ENCODE data around the gene IPO13.

IPO13 gene

GRCh38 chr1:43934101-43934985, 12.4 kb upstream of the IPO13 start:
- no peaks in the 10 kb centered on the region for H3K9me3 Mint-ChIP-seq
- H3K4me1 Mint-ChIP-seq, result peaks cover 14% of the 10 kb centered on the region
- CTCF ChIA-PET, result interaction anchor here (0.6 to 13.7 kb wide), 78 partner anchors 9 to 707 kb away, joined by 3 to 452 read pairs (median 4); partner anchors contain the start of genes ATP6V0B, DPH2, IPO13 and PTPRF
- H3K27ac Mint-ChIP-seq, result no peak overlapping the region
- no peak overlapping the region for H3K4me3 Mint-ChIP-seq
- no peaks in the 10 kb centered on the region for H3K36me3 Mint-ChIP-seq
- peaks cover 55% of the 10 kb centered on the region for H3K27me3 Mint-ChIP-seq
- peak; percentile 70 for DNase-seq

DNA sequence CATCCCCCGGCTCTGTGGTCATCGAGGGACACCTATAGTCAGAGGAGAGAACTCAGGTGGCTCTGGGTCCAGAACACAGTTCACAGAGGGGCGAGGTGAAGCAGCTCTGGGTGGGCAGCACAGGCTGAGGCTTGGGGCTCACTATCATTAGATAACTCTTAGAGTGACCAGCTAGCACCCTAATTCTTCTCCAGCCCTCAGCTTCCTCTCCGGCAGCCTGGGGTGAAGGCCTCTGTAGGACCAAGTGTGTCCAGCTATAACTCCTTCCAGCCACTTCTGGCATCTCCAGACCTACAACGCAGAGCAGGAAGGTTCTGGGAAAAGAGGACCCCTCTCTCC, 11.8 kb upstream of the IPO13 start:
- CTCF ChIA-PET, result interaction anchor here (0.6 to 13.7 kb wide), 69 partner anchors 10 to 708 kb away, joined by 3 to 452 read pairs (median 4); partner anchors contain the start of genes ATP6V0B, DPH2, IPO13 and PTPRF
- Mint-ChIP-seq H3K27ac (no peak overlapping the region), H3K27me3 (peaks cover 55% of the 10 kb centered on the region), H3K9me3 (no peaks in the 10 kb centered on the region), H3K36me3 (no peaks in the 10 kb centered on the region), H3K4me3 (no peak overlapping the region), H3K4me1 (peaks cover 16% of the 10 kb centered on the region)
- DNase-seq, result no peak

DNA sequence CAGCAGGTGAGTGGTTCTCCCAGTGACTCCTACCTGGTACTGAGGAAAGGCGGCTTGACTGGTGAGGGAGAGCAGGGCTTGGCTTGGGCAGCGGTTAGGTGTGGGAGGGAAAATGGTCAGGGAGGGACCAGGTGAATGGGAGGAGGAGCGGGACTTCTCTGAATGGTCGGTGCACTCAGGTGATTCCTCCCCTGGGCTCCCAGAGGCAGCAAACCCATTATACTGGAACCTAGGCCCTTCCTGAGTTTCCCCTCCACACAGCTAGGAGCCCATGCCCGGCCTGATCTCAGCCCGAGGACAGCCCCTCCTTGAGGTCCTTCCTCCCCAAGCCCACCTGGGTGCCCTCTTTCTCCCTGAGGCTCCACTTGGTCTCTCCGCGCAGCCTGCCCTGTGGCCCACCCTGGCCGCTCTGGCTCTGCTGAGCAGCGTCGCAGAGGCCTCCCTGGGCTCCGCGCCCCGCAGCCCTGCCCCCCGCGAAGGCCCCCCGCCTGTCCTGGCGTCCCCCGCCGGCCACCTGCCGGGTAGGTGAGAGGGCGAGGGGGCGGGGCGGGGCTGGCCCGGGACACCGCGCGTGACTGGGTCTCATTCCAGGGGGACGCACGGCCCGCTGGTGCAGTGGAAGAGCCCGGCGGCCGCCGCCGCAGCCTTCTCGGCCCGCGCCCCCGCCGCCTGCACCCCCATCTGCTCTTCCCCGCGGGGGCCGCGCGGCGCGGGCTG, 10.9 kb upstream of the IPO13 start:
- peaks cover 16% of the 10 kb centered on the region for H3K4me1 Mint-ChIP-seq
- CTCF ChIA-PET, result interaction anchor here (0.9 to 13.7 kb wide), 33 partner anchors 11 to 709 kb away, joined by 3 to 452 read pairs (median 5); partner anchors contain the start of genes ATP6V0B, IPO13 and PTPRF
- no peak for DNase-seq
- H3K36me3 Mint-ChIP-seq, result no peaks in the 10 kb centered on the region
- no peak overlapping the region for H3K27ac Mint-ChIP-seq
- no peak overlapping the region for H3K4me3 Mint-ChIP-seq
- H3K9me3 Mint-ChIP-seq, result no peaks in the 10 kb centered on the region
- peaks cover 55% of the 10 kb centered on the region for H3K27me3 Mint-ChIP-seq

- H3K36me3 Mint-ChIP-seq, result no peaks in the 10 kb centered on the region
- DNase-seq, result peak; percentile 38
- CTCF ChIA-PET, result interaction anchor here (0.9 to 13.7 kb wide), 4 partner anchors 10 to 171 kb away, joined by 4 to 452 read pairs (median 62); partner anchors contain the start of gene IPO13
- H3K4me3 Mint-ChIP-seq, result peak overlapping the region; percentile 54
- H3K4me1 Mint-ChIP-seq, result peaks cover 16% of the 10 kb centered on the region
- no peak overlapping the region for H3K27ac Mint-ChIP-seq
- no peaks in the 10 kb centered on the region for H3K9me3 Mint-ChIP-seq
- peaks cover 55% of the 10 kb centered on the region for H3K27me3 Mint-ChIP-seq
Observed at GRCh38 chr1:43936431-43937151, 10.2 kb upstream of the IPO13 start.

DNA sequence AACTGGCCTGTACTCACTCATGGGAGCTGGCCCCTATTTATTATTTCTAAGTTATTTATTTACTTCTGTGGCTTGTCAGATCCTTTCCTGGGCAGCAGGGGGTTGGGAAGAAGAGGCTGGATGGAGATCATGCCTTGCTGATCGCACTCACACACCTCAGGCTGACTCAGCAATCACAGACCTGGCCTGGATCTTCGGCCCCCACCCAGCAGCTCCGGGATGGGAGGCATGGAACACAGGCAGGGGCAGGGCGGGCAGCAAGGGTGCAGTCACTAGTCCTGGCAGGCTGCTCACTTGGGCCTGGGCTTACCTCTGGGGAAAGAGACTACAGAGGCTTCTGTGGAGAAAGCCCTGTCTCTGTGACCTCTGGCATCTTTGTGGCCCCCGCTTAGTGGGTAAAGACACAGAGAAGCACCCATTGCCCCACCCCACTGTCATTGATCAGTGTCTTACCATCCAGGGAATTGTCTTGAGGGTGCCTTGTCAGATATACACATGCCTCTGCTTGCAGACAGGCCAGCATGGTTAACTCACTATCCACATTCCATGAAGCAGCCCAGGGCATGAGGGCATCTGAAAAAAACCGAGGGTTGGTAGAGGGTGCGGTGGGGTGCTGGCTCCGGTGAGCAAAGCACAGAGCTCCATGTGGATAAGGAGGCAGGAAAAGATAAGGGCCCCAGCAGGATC, 9.4 kb upstream of the IPO13 start:
- Mint-ChIP-seq H3K27me3 (peaks cover 51% of the 10 kb centered on the region), H3K36me3 (no peaks in the 10 kb centered on the region), H3K4me3 (no peak overlapping the region), H3K27ac (no peak overlapping the region), H3K9me3 (no peaks in the 10 kb centered on the region), H3K4me1 (peaks cover 16% of the 10 kb centered on the region)
- CTCF ChIA-PET, result interaction anchor here (6.3 to 13.7 kb wide), 2 partner anchors 10 to 172 kb away, joined by 105 to 452 read pairs; partner anchors contain the start of gene IPO13
- DNase-seq, result no peak

DNA sequence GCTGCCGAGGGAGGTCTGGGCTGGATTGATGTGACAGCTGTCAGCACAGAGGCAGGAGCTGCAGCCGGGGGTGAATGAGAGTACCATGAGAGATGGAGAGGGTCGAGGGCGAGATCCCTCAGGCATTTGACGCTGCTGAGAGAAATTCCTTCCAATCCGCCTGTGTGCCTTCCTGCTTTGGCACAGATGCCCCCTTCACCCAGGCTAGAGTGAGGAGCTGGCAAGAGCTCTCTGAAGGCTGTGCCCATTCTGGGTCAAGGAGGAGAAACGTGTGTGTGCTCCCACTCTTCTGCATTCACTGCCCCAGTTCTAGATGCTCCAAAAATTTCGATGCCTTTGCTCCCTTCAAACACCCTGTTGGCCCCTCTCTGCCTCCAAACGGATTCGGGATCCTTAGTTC, 8.4 kb upstream of the IPO13 start:
- H3K36me3 Mint-ChIP-seq, result no peaks in the 10 kb centered on the region
- no peak for DNase-seq
- H3K9me3 Mint-ChIP-seq, result no peaks in the 10 kb centered on the region
- peaks cover 41% of the 10 kb centered on the region for H3K27me3 Mint-ChIP-seq
- H3K4me1 Mint-ChIP-seq, result peaks cover 15% of the 10 kb centered on the region
- no peak overlapping the region for H3K27ac Mint-ChIP-seq
- H3K4me3 Mint-ChIP-seq, result no peak overlapping the region
- CTCF ChIA-PET, result interaction anchor here (13.7 kb wide), 1 partner anchor 173 kb away, joined by 452 read pairs; no protein-coding TSS in a partner anchor

- H3K27me3 Mint-ChIP-seq, result peaks cover 34% of the 10 kb centered on the region
- no peaks in the 10 kb centered on the region for H3K9me3 Mint-ChIP-seq
- no peaks in the 10 kb centered on the region for H3K36me3 Mint-ChIP-seq
- CTCF ChIA-PET, result interaction anchor here (13.7 kb wide), 1 partner anchor 174 kb away, joined by 452 read pairs; no protein-coding TSS in a partner anchor
- no peak overlapping the region for H3K4me3 Mint-ChIP-seq
- peaks cover 12% of the 10 kb centered on the region for H3K4me1 Mint-ChIP-seq
- DNase-seq, result no peak
- no peak overlapping the region for H3K27ac Mint-ChIP-seq
Observed at GRCh38 chr1:43938892-43939587, 7.7 kb upstream of the IPO13 start.

GRCh38 chr1:43942411-43942810, 4.3 kb upstream of the IPO13 start:
- Mint-ChIP-seq H3K36me3 (peaks cover 2% of the 10 kb centered on the region), H3K27me3 (peaks cover 3% of the 10 kb centered on the region), H3K9me3 (no peaks in the 10 kb centered on the region), H3K4me3 (no peak overlapping the region), H3K27ac (no peak overlapping the region), H3K4me1 (peaks cover 28% of the 10 kb centered on the region)
- CTCF ChIA-PET, result interaction anchor here (4.9 to 9.3 kb wide), 2 partner anchors 8 to 178 kb away, joined by 43 to 105 read pairs; partner anchors contain the start of gene ARTN
- DNase-seq, result no peak

DNA sequence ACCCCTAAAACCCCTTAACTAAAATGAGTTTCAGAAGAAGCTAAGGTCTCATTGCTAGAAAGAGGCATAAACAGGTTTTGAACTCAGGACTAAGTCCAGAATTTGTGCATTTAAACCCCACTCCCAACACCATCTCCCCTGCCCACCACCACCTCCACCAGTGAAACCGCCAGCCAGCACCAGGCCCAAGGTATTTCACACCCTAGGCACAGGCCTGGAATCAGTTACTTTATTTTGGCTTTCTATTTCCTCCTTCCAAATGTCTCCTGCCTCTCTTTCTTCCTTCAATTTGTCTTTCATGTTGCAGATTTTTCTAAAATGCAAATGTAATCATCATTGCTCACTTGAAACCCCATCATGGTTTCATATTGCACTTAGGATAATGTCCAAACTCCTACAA, 1.9 kb upstream of the IPO13 start:
- H3K27me3 Mint-ChIP-seq, result no peaks in the 10 kb centered on the region
- DNase-seq, result no peak
- peaks cover 43% of the 10 kb centered on the region for H3K4me1 Mint-ChIP-seq
- no peaks in the 10 kb centered on the region for H3K9me3 Mint-ChIP-seq
- no peak overlapping the region for H3K27ac Mint-ChIP-seq
- CTCF ChIA-PET, result interaction anchor here (2.2 to 9.3 kb wide), 3 partner anchors 10 to 181 kb away, joined by 10 to 105 read pairs (median 43); partner anchors contain the start of gene ARTN
- H3K36me3 Mint-ChIP-seq, result peaks cover 7% of the 10 kb centered on the region
- peak overlapping the region; percentile 92 for H3K4me3 Mint-ChIP-seq

DNA sequence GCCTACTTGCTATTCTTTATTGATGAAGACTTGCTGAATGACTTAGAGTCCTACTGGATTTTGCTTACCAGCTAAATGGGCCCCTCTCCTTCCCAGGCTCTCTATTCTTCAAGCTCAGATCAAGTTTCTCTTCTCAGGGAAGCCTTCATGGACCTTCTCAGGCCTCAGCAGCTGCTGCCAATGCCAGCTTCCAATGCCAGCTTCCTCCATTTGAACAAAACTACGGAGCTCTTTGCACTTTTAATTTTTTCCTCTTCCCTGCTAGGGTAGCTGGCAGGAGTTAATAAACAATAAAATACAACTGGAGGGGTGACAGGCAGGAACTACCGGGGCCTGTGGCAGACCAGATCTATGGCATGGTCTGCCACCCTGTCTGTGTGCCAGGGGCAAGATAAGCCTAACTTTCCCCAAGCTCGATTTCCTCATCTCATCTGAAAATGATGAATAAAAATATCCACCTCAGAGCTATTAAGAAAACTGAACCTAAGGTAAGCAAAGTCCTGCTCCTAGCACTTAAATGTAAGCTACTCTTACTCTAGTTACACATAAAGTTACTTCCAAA, 995 bp upstream of the IPO13 start:
- no peaks in the 10 kb centered on the region for H3K9me3 Mint-ChIP-seq
- no peaks in the 10 kb centered on the region for H3K27me3 Mint-ChIP-seq
- CTCF ChIA-PET, result interaction anchor here (1.3 to 9.3 kb wide), 6 partner anchors 11 to 181 kb away, joined by 3 to 105 read pairs (median 7); partner anchors contain the start of gene ARTN
- no peak for DNase-seq
- H3K27ac Mint-ChIP-seq, result peak overlapping the region; percentile 91
- peaks cover 12% of the 10 kb centered on the region for H3K36me3 Mint-ChIP-seq
- H3K4me3 Mint-ChIP-seq, result peak overlapping the region; percentile 92
- peaks cover 48% of the 10 kb centered on the region for H3K4me1 Mint-ChIP-seq

- no peaks in the 10 kb centered on the region for H3K9me3 Mint-ChIP-seq
- H3K4me1 Mint-ChIP-seq, result peaks cover 48% of the 10 kb centered on the region
- DNase-seq, result no peak
- H3K36me3 Mint-ChIP-seq, result peaks cover 12% of the 10 kb centered on the region
- CTCF ChIA-PET, result interaction anchor here (0.7 to 9.3 kb wide), 6 partner anchors 9 to 184 kb away, joined by 3 to 105 read pairs (median 4); partner anchors contain the start of gene ARTN
- H3K27me3 Mint-ChIP-seq, result no peaks in the 10 kb centered on the region
- peak overlapping the region; percentile 92 for H3K4me3 Mint-ChIP-seq
- peak overlapping the region; percentile 91 for H3K27ac Mint-ChIP-seq
Observed at GRCh38 chr1:43947061-43947873, 517 bp downstream of the IPO13 start.
